ENCODE measurements around the gene CEP85. TPM values are rescaled to one million over a fixed set of nuclear protein-coding genes. Genes with fewer than 3 reads are reported as not detected.

CEP85 gene
- total RNA-seq, 1 donor from 2014 or later = 16.5 TPM

DNA sequence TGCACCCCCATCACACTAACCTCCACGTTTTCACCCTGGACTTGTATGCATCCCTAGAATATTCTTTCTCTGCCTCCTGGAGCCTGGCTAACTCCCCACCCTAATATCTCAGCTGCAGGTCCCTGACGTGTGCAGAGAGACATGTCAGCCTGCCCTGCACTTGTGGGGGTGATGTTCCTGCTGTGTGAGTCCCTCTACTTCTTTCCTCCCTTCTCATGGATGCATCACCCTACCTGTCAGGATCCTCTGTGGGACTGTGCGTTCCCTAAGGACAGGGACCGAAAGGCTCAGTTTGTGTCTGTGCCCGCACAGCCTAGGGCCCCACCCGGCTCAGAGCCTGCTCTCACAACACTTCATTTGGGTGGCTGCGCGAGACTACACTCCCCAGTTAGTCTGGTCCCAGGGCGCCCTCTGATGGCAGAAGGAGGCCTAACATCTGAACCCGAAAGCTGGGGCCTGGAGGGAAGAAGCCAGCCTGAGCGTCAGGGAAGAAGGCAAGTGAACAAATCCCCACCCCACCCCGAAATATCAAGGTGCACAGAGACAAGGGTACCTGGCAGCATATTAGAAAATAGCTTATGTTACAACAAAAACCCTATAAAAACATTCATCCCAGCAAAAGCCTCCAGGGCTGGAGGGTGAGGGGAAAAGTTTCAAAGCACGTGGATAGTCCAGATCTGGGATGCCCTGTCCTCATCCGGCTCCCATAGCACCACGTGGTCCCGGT is 87.5 kb downstream of the CEP85 start:
- Mint-ChIP-seq H3K27me3 (ENCODE audit: unreplicated experiment) (no peaks in the 10 kb centered on the region), H3K4me3 (ENCODE audit: unreplicated experiment) (peak overlapping the region; percentile 56), H3K36me3 (ENCODE audit: unreplicated experiment) (no peaks in the 10 kb centered on the region), H3K9me3 (ENCODE audit: unreplicated experiment) (no peaks in the 10 kb centered on the region), H3K4me1 (ENCODE audit: unreplicated experiment) (peaks cover 6% of the 10 kb centered on the region), H3K27ac (ENCODE audit: unreplicated experiment) (peak overlapping the region; percentile 8)
- TF ChIP-seq, protein P1, sequence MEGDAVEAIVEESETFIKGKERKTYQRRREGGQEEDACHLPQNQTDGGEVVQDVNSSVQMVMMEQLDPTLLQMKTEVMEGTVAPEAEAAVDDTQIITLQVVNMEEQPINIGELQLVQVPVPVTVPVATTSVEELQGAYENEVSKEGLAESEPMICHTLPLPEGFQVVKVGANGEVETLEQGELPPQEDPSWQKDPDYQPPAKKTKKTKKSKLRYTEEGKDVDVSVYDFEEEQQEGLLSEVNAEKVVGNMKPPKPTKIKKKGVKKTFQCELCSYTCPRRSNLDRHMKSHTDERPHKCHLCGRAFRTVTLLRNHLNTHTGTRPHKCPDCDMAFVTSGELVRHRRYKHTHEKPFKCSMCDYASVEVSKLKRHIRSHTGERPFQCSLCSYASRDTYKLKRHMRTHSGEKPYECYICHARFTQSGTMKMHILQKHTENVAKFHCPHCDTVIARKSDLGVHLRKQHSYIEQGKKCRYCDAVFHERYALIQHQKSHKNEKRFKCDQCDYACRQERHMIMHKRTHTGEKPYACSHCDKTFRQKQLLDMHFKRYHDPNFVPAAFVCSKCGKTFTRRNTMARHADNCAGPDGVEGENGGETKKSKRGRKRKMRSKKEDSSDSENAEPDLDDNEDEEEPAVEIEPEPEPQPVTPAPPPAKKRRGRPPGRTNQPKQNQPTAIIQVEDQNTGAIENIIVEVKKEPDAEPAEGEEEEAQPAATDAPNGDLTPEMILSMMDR (IDR thresholded peaks at IDR 0.05) = peak; percentile 93
- DNase-seq (ENCODE audit: extremely low spot score, unreplicated experiment) = peak; percentile 96

DNA sequence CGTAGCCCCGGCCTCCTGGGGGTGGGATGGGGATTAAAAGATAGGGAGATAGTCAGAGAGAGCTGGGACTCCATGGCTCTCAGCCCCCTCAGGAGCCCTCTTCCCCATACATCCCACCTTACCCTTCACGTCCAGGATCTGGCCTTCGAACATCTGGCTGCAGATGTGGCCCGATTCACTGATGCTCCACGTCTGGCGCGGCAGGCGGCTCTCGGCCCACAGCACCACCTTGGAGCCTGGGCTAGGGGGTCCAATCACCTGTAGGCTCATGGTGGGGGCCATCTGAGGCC is 88.0 kb downstream of the CEP85 start:
- H3K27me3 Mint-ChIP-seq (ENCODE audit: unreplicated experiment) = no peaks in the 10 kb centered on the region
- TF ChIP-seq, protein P1 (IDR thresholded peaks at IDR 0.05) = no peak
- DNase-seq (ENCODE audit: extremely low spot score, unreplicated experiment) = no peak
- H3K27ac Mint-ChIP-seq (ENCODE audit: unreplicated experiment) = no peak overlapping the region
- no peak overlapping the region for H3K4me3 Mint-ChIP-seq (ENCODE audit: unreplicated experiment)
- H3K4me1 Mint-ChIP-seq (ENCODE audit: unreplicated experiment) = peaks cover 6% of the 10 kb centered on the region
- no peaks in the 10 kb centered on the region for H3K9me3 Mint-ChIP-seq (ENCODE audit: unreplicated experiment)
- H3K36me3 Mint-ChIP-seq (ENCODE audit: unreplicated experiment) = no peaks in the 10 kb centered on the region

DNA sequence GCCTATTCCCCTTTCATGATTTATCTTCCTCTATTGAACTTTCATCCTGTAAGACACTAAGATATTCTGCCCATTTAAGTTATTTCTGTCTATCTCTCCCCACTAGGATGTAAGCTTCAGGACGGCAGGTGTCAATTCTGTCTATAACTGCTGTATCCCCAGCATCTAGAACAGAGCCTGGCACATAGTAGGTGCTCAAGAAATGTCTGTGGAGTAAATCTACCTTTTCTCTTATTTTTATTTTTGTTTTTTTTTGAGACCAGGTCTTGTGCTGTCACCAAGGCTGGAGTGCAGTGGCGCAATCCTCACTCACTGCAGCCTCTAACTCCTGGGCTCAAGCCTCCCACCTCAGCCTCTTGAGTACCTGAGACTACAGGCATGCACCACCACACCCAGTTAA is 89.4 kb downstream of the CEP85 start:
- no peak overlapping the region for H3K4me3 Mint-ChIP-seq (ENCODE audit: unreplicated experiment)
- no peaks in the 10 kb centered on the region for H3K36me3 Mint-ChIP-seq (ENCODE audit: unreplicated experiment)
- H3K4me1 Mint-ChIP-seq (ENCODE audit: unreplicated experiment) = peaks cover 6% of the 10 kb centered on the region
- DNase-seq (ENCODE audit: extremely low spot score, unreplicated experiment) = no peak
- H3K27ac Mint-ChIP-seq (ENCODE audit: unreplicated experiment) = no peak overlapping the region
- no peaks in the 10 kb centered on the region for H3K27me3 Mint-ChIP-seq (ENCODE audit: unreplicated experiment)
- TF ChIP-seq, protein P1 (IDR thresholded peaks at IDR 0.05) = no peak
- H3K9me3 Mint-ChIP-seq (ENCODE audit: unreplicated experiment) = no peaks in the 10 kb centered on the region

DNA sequence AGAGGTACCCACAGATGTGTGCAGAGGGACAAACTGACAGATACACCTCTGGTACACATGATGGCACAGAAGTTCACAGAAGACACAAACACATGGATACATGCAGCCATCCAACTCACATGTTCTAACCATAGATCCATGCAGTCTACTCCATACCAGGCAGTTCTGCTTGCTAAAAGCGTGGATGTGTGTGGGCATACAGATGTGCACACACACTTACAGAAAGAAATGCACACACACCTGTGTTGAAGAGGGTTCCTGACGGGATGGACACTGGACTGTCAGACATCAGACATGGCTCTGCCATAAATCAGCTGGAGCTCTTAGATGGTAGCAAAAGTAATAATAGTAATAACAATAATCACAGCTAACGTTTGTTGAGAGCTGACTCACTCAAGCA is 90.5 kb downstream of the CEP85 start:
- Mint-ChIP-seq H3K36me3 (ENCODE audit: unreplicated experiment) (no peaks in the 10 kb centered on the region), H3K4me3 (ENCODE audit: unreplicated experiment) (no peak overlapping the region), H3K4me1 (ENCODE audit: unreplicated experiment) (peaks cover 6% of the 10 kb centered on the region), H3K27me3 (ENCODE audit: unreplicated experiment) (no peaks in the 10 kb centered on the region), H3K9me3 (ENCODE audit: unreplicated experiment) (no peaks in the 10 kb centered on the region), H3K27ac (ENCODE audit: unreplicated experiment) (no peak overlapping the region)
- TF ChIP-seq, protein P1 (IDR thresholded peaks at IDR 0.05) = no peak
- no peak for DNase-seq (ENCODE audit: extremely low spot score, unreplicated experiment)

DNA sequence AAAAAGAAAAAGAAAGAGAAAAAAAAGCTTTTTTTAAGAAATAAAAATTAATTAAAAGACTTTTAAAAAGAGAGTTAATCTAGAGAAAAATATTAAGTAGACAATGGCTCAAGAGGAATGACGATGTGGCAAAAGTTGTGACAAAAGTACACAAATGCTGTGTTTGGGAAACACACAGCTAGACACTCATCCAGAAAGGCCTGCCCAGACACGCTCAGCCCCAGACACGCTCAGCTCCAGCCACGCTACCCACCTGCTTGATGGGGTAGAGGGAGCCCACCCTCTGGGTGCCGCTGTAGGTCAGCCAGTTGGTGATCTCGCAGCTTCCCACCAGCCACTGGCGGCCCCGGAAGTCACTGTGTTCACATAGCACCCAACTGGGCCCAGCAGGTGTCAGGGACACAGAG is 94.0 kb downstream of the CEP85 start:
- TF ChIP-seq, protein P1 (IDR thresholded peaks at IDR 0.05) = no peak
- H3K9me3 Mint-ChIP-seq (ENCODE audit: unreplicated experiment) = no peaks in the 10 kb centered on the region
- no peak overlapping the region for H3K27ac Mint-ChIP-seq (ENCODE audit: unreplicated experiment)

More for the DNA sequence above, 94.0 kb downstream of the CEP85 start:
- no peak overlapping the region for H3K4me3 Mint-ChIP-seq (ENCODE audit: unreplicated experiment)
- no peaks in the 10 kb centered on the region for H3K4me1 Mint-ChIP-seq (ENCODE audit: unreplicated experiment)
- no peak for DNase-seq (ENCODE audit: extremely low spot score, unreplicated experiment)
- peaks cover 14% of the 10 kb centered on the region for H3K27me3 Mint-ChIP-seq (ENCODE audit: unreplicated experiment)
- H3K36me3 Mint-ChIP-seq (ENCODE audit: unreplicated experiment) = no peaks in the 10 kb centered on the region

Other genes starting within 250 kb of the CEP85 start
- 8.4 and 10.4 TPM in 2 replicates for gene PAFAH2, start 236.1 kb upstream of the CEP85 start, total RNA-seq
- 0.30 and 0.34 TPM in 2 replicates for gene EXTL1, start 212.4 kb upstream of the CEP85 start, total RNA-seq
- not detected in 2 replicates for gene SLC30A2, start 188.1 kb upstream of the CEP85 start, total RNA-seq
- gene TRIM63, start 166.6 kb upstream of the CEP85 start, total RNA-seq = 0.21 TPM in 1 of 2 replicates, not detected in the other
- 7.6 and 7.8 TPM in 2 replicates for gene PDIK1L, start 122.4 kb upstream of the CEP85 start, total RNA-seq
- not detected in 2 replicates for gene FAM110D, start 75.1 kb upstream of the CEP85 start, total RNA-seq
- not detected in 2 replicates for gene C1orf232, start 65.2 kb upstream of the CEP85 start, total RNA-seq
- 26.8 and 28.6 TPM in 2 replicates for gene ZNF593, start 64.3 kb upstream of the CEP85 start, total RNA-seq
- gene ZNF593OS, start 62.4 kb upstream of the CEP85 start, total RNA-seq = not detected in 2 replicates
- 0.89 and 1.1 TPM in 2 replicates for gene CNKSR1, start 56.7 kb upstream of the CEP85 start, total RNA-seq
- gene CATSPER4, start 43.6 kb upstream of the CEP85 start, total RNA-seq = not detected in 2 replicates
- 138 and 140 TPM in 2 replicates for gene SH3BGRL3, start 45.9 kb downstream of the CEP85 start, total RNA-seq
- 16.6 and 17.0 TPM in 2 replicates for gene UBXN11, start 72.4 kb downstream of the CEP85 start, total RNA-seq
- gene CD52, start 83.8 kb downstream of the CEP85 start, total RNA-seq = not detected in 2 replicates
- gene CRYBG2, start 119.9 kb downstream of the CEP85 start, total RNA-seq = not detected in 2 replicates
- gene ZNF683, start 138.6 kb downstream of the CEP85 start, total RNA-seq = not detected in 2 replicates
- gene LIN28A, start 176.6 kb downstream of the CEP85 start, total RNA-seq = not detected in 2 replicates
- gene DHDDS, start 198.1 kb downstream of the CEP85 start, total RNA-seq = 50.4 and 53.9 TPM in 2 replicates
- gene HMGN2, start 238.2 kb downstream of the CEP85 start, total RNA-seq = 295 and 296 TPM in 2 replicates

Measured in osteocyte (in vitro differentiated cells).